Sigmoid colon (tissue), 7 donors: ENCODE data around the gene CTNS. TPM values are rescaled to one million over a fixed set of nuclear protein-coding genes. Genes with fewer than 3 reads are reported as not detected.

Experiments used
- DNase-seq: peaks from one replicate; pipeline ENCODE4 v3.0.0-alpha.2; 2019
- H3K27ac ChIP-seq, 4 donors: fragments of 200-600 bp; sonication (generic); one replicate each; pipeline ENCODE4 v1.5.1; 2016 to 2019; ENCODE audit warnings: mild to moderate bottlenecking in 1 of 4
- H3K27me3 ChIP-seq, 3 donors: fragments of 200-600 bp; sonication (generic); one replicate each; pipeline ENCODE4 v1.5.1; 2019; ENCODE audit warnings: mild to moderate bottlenecking in 1 of 3
- H3K36me3 ChIP-seq, 4 donors: fragments of 200-600 bp; sonication (generic); one replicate each; pipeline ENCODE4 v1.5.1; 2016 to 2019
- H3K4me1 ChIP-seq, 4 donors: fragments of 200-600 bp; sonication (generic); one replicate each; pipeline ENCODE4 v1.5.1; 2017 to 2019
- H3K4me3 ChIP-seq, 4 donors: fragments of 200-600 bp; sonication (generic); one replicate each; pipeline ENCODE4 v1.5.1; 2017 to 2019; ENCODE audit warnings: mild to moderate bottlenecking in 2 of 4, moderate library complexity in 1 of 4
- H3K9me3 ChIP-seq, 4 donors: fragments of 200-600 bp in 3 of 4; sonication (generic) in 3 of 4; one replicate each; pipeline versions ENCODE4 v1.5.1 to v1.6.1; 2013 to 2019
- EP300 ChIP-seq, 4 donors: sonication (generic); formaldehyde crosslinking; IDR thresholded peaks; one replicate each; pipeline ENCODE4 v1.6.1; 2017; ENCODE audit warnings: antibody characterized with exemption in 4 of 4
- POLR2A ChIP-seq, 2 donors: fragments of 450-650 bp; IDR thresholded peaks; one replicate each; pipeline ENCODE4 v1.6.1; 2016; ENCODE audit warnings: antibody characterized with exemption in 2 of 2, mild to moderate bottlenecking in 2 of 2, moderate library complexity in 2 of 2
- POLR2AphosphoS5 ChIP-seq, 4 donors: sonication (generic); formaldehyde crosslinking; IDR thresholded peaks; one replicate each; pipeline ENCODE4 v1.6.1; 2017; ENCODE audit warnings: antibody characterized with exemption in 4 of 4
- WGBS, 2 donors: extraction: QIAGEN DNeasy Blood & Tissue Kit; methylation state at CpG; one replicate each; pipeline ENCODE4 v1.1.7; 2013; 5-methylcytosine and 5-hydroxymethylcytosine counted together
- intact Hi-C: fragments of 100-400 bp; cut with DNase I; formaldehyde crosslinking; loops from one replicate; pipeline ENCODE4 v1.15.1; 2023
- polyA plus RNA-seq, 3 donors: library from polyadenylated mRNA; stranded (reverse); fragments of 200-250 nt; gene quantifications; one replicate each; pipeline ENCODE4 v1.2.3, GENCODE V29; 2013
- total RNA-seq, 4 donors: library from RNA; depleted of rRNA; stranded (reverse); fragments of >200 nt; gene quantifications; one replicate each; pipeline ENCODE4 v1.1.0, GENCODE V29; 2016
- TF ChIP-seq, protein P1 (sequence below), 4 experiments: fragments of 450-650 bp in 3 of 4; fragments of 200-600 bp in 1 of 4; IDR thresholded peaks; one replicate each; pipeline ENCODE4 v1.5.1; 2016 to 2019; ENCODE audit warnings: antibody characterized with exemption in 4 of 4, mild to moderate bottlenecking in 3 of 4, moderate library complexity in 2 of 4
- donor health status: healthy with polysubstance abuse.
- donor health status: Bipolar disorder and iron deficiency.
- donor health status: healthy.

The CTNS gene
- total RNA-seq: 10 to 100 TPM; 13.3 to 26.0 (median 18.0) TPM
- 1 to 10 TPM; 1.8 to 10.0 (median 6.2) TPM for polyA plus RNA-seq

DNA sequence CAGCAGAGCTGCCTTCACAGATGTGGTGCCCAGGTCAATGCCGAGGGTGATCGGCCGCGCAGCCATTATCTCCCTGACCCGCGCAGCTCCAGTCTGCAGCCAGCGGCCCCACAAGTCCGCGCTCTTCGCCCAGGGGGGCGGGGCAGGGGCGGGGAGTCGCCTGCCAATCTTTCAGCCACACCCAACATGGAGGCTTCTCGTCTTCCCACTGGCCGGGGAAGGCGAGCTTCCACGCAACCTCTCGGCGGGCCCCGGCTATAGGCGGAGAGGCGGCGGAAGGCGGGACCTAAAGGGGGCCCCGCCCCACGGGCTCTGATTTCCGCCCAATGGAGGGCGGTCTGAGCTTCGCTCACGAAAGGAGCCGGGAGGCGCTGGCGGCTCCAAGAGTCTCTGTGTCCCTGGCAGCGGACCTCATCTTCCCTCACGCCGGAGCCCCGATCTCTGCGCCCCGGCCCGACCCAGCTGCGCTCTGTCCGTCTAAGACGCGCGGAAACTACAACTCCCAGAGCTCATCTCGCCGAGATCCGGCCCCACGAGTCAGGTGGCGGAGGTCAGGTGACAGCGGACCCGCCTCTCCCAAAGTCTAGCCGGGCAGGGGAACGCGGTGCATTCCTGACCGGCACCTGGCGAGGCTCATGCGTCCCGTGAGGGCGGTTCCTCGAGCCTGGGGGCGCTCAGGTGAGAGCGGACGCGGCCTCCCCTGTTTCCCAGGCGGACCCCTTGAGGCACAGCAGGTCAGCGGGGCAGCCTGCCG lies at the start of gene CTNS, which contains the start of gene SHPK:
Gene CTNS, plus strand, starts transcription at position 607 of the 754 bp plus-strand sequence. CDS start 3,447 bp downstream, outside the sequence.
Gene SHPK, minus strand, starts transcription at position 97 of the 754 bp plus-strand sequence. Its CDS starts 31 bp downstream, at position 66.
- peaks cover 0 to 13% (median 0%) of the 10 kb centered on the region in 4 donors for H3K36me3 ChIP-seq
- peak; percentile 99 for DNase-seq
- peak within 1 kb of the TSS; percentile 92 to 96 (median 95) for H3K27ac ChIP-seq
- no peaks in the 10 kb centered on the region for H3K27me3 ChIP-seq
- no peaks in the 10 kb centered on the region for H3K9me3 ChIP-seq
- H3K4me1 ChIP-seq: peaks cover 0 to 32% (median 28%) of the 10 kb centered on the region in 4 donors
- TF ChIP-seq POLR2A (IDR thresholded peaks at IDR 0.05) (peak in 1 of 2 donors; percentile 68), POLR2AphosphoS5 (IDR thresholded peaks at IDR 0.05) (peak; percentile 75 to 91 (median 88)), EP300 (IDR thresholded peaks at IDR 0.05) (no peak)
- TF ChIP-seq, protein P1, sequence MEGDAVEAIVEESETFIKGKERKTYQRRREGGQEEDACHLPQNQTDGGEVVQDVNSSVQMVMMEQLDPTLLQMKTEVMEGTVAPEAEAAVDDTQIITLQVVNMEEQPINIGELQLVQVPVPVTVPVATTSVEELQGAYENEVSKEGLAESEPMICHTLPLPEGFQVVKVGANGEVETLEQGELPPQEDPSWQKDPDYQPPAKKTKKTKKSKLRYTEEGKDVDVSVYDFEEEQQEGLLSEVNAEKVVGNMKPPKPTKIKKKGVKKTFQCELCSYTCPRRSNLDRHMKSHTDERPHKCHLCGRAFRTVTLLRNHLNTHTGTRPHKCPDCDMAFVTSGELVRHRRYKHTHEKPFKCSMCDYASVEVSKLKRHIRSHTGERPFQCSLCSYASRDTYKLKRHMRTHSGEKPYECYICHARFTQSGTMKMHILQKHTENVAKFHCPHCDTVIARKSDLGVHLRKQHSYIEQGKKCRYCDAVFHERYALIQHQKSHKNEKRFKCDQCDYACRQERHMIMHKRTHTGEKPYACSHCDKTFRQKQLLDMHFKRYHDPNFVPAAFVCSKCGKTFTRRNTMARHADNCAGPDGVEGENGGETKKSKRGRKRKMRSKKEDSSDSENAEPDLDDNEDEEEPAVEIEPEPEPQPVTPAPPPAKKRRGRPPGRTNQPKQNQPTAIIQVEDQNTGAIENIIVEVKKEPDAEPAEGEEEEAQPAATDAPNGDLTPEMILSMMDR (IDR thresholded peaks at IDR 0.05): no peak
- peak within 1 kb of the TSS; percentile 89 to 100 (median 96) for H3K4me3 ChIP-seq
- 0 to 1% methylated on average over 68 of the region's 68 CpGs for WGBS, 2 donors
- intact Hi-C loops: loop anchor here (1.0 to 5.0 kb wide), 3 partner anchors 32 to 589 kb away; partner anchors contain the start of genes EMC6, HASPIN and TAX1BP3

DNA sequence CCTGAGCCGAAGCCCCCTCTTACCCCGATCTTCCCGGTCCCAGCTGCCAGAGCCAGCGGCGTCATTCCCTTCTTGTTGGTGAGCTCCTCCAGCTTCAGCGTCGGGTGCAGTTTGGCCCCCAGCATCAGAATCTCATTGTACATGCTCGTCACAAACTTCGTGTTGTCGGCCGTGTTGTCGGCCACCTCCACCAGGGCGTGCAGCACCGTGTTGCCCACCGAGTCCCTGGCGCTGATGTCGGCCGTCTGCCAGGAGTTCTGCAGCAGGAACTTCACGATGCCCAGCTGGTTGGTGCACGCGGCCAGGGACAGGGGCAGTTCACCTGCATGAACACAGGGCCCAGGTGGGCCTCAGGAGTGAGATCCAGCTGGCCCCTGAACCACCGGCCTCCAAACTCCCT lies 46.8 kb upstream of the CTNS start:
- Histone ChIP-seq H3K36me3 (peaks cover 0 to 59% (median 13%) of the 10 kb centered on the region in 4 donors), H3K9me3 (no peaks in the 10 kb centered on the region), H3K4me1 (peaks cover 0 to 8% (median 0%) of the 10 kb centered on the region in 4 donors), H3K27me3 (no peaks in the 10 kb centered on the region), H3K4me3 (no peak overlapping the region), H3K27ac (no peak overlapping the region)
- no peak for TF ChIP-seq EP300 (IDR thresholded peaks at IDR 0.05)
- no peak for TF ChIP-seq POLR2AphosphoS5 (IDR thresholded peaks at IDR 0.05)
- no peak for TF ChIP-seq POLR2A (IDR thresholded peaks at IDR 0.05)
- TF ChIP-seq, protein P1 (IDR thresholded peaks at IDR 0.05): no peak
- 95 to 98% methylated on average over 22 of the region's 22 CpGs for WGBS, 2 donors
- intact Hi-C loops: no loop called here
- DNase-seq: no peak

DNA sequence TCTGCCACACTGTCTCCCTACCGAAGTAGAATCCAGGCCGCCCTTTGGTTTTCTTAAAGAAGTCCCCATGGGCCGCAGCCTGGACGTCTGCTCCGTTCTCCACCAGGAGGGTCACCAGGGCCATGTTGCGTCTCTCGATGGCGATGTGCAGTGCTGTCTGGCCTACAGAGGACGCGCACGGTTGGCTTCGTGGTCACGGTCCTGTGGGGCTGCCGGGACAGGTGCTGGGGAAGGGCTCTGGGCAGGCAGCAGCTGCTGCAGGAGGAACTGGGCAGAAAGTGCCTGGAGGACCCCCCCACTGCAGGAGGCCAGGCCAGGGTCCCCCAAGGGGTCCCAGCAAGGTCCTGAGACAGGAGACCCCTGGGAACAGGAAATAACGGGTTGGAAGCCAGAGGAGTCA lies 46.3 kb upstream of the CTNS start:
- Histone ChIP-seq H3K9me3 (no peaks in the 10 kb centered on the region), H3K4me3 (no peak overlapping the region), H3K4me1 (peaks cover 0 to 8% (median 0%) of the 10 kb centered on the region in 4 donors), H3K27ac (no peak overlapping the region), H3K36me3 (peaks cover 0 to 55% (median 13%) of the 10 kb centered on the region in 4 donors), H3K27me3 (no peaks in the 10 kb centered on the region)
- TF ChIP-seq POLR2A (IDR thresholded peaks at IDR 0.05): no peak
- TF ChIP-seq, protein P1 (IDR thresholded peaks at IDR 0.05): no peak
- no peak for TF ChIP-seq EP300 (IDR thresholded peaks at IDR 0.05)
- intact Hi-C loops: no loop called here
- 79 to 95% methylated on average over 15 of the region's 15 CpGs for WGBS, 2 donors
- DNase-seq: no peak

DNA sequence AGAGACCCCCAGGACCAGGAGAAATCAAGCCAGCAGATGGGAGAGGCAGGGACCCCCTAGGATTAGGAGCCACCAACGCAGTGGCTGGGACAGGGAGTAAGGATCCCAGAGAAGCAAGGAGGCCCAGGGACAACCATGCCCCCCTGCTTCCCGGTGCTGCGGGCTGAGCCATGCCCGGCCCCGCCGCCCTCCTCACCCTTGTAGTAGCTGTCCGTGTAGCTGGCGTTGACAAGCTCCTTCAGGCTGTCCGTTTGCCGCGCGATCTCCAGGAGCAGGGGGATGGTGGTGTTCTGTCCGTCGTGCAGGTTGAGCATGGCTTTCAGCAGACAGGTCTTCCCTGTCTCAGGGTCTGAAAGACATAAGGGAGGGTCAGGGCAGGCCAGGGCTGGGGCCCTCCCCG lies 45.8 kb upstream of the CTNS start:
- H3K27ac ChIP-seq: no peak overlapping the region
- no peak overlapping the region for H3K4me3 ChIP-seq
- peaks cover 0 to 49% (median 11%) of the 10 kb centered on the region in 4 donors for H3K36me3 ChIP-seq
- no peaks in the 10 kb centered on the region for H3K9me3 ChIP-seq
- H3K4me1 ChIP-seq: peaks cover 0 to 8% (median 0%) of the 10 kb centered on the region in 4 donors
- WGBS, 2 donors: 96 to 98% methylated on average over 15 of the region's 15 CpGs
- intact Hi-C loops: no loop called here
- H3K27me3 ChIP-seq: no peaks in the 10 kb centered on the region
- TF ChIP-seq, protein P1 (IDR thresholded peaks at IDR 0.05): no peak
- no peak for TF ChIP-seq POLR2A (IDR thresholded peaks at IDR 0.05)
- TF ChIP-seq POLR2AphosphoS5 (IDR thresholded peaks at IDR 0.05): no peak
- TF ChIP-seq EP300 (IDR thresholded peaks at IDR 0.05): no peak
- no peak for DNase-seq
